Measurements from ENCODE around the gene CD40LG.

GRCh38 chrX:136607236-136607635 is 40.7 kb upstream of the CD40LG start:
- TF ChIP-seq CTCF (IDR thresholded peaks at IDR 0.05) (no peak), POLR2A (IDR thresholded peaks at IDR 0.05) (no peak)

All from lower leg skin (tissue), 3 donors.